ENCODE results near the gene KCNJ10. TPM values are rescaled to one million over a fixed set of nuclear protein-coding genes. Genes with fewer than 3 reads are reported as not detected.

Gene KCNJ10
- total RNA-seq, 1 experiment from 2014 or later, result 0.68 TPM

DNA sequence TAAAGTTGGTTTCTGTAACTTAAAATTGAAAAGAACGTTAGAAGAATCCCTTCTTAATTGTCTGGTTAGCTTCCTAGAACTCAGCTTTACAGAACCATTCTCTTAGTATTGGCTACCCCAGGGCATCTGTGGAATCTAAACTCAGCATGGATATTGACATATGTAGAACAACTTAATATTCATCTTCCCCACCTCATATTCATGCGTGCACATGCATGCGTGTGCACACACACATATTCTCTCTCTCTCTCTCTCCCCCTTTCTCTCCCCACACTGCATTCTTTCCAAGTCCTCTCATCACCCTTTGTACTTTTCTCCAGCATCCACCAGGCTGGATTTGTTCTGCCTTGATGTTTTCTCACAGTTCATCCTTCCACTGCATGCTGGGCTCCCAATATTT is 51.6 kb downstream of the KCNJ10 start:
- peaks cover 21% of the 10 kb centered on the region for H3K27me3 Mint-ChIP-seq (ENCODE audit: insufficient read depth, unreplicated experiment)
- Histone ChIP-seq H3K9me3 (no peaks in the 10 kb centered on the region), H3K36me3 (ENCODE audit: control insufficient read depth, insufficient read depth, low read length) (no peaks in the 10 kb centered on the region), H3K4me1 (no peaks in the 10 kb centered on the region), H3K27me3 (replicated peaks; ENCODE audit: control insufficient read depth, insufficient read depth, low read length) (no peaks in the 10 kb centered on the region; the same call in 1 of the 2 replicates), H3K4me3 (ENCODE audit: low read depth, low read length) (no peak overlapping the region)
- intact Hi-C loops (cut with micrococcal nuclease; ENCODE audit: unreplicated experiment), result no loop called here
- no peaks in the 10 kb centered on the region for H3K9me3 Mint-ChIP-seq (ENCODE audit: unreplicated experiment)
- POLR2A ChIA-PET, result no interaction called here
- no peak for TF ChIP-seq CTCF (IDR thresholded peaks at IDR 0.05; ENCODE audit: insufficient read depth in 1 of 2, low read depth in 1 of 2, low read length in 1 of 2, severe bottlenecking in 1 of 2, unreplicated experiment in 1 of 2)
- H3K4me1 Mint-ChIP-seq (ENCODE audit: low read depth, unreplicated experiment), result peaks cover 7% of the 10 kb centered on the region
- H3K36me3 Mint-ChIP-seq (ENCODE audit: insufficient read depth, unreplicated experiment), result no peaks in the 10 kb centered on the region
- H3K27ac Mint-ChIP-seq (ENCODE audit: unreplicated experiment), result no peak overlapping the region
- no peak for DNase-seq
- no TSS peak for BruUV-seq (replicated peaks)
- CTCF ChIA-PET, result interaction anchor here (0.8 kb wide), 1 partner anchor 11 kb away, joined by 3 read pairs; no protein-coding TSS in a partner anchor
- no peak overlapping the region for H3K4me3 Mint-ChIP-seq (ENCODE audit: unreplicated experiment)

GRCh38 chr1:160017592-160017991 is 52.4 kb downstream of the KCNJ10 start:
- Mint-ChIP-seq H3K4me1 (ENCODE audit: low read depth, unreplicated experiment) (peaks cover 7% of the 10 kb centered on the region), H3K36me3 (ENCODE audit: insufficient read depth, unreplicated experiment) (no peaks in the 10 kb centered on the region), H3K9me3 (ENCODE audit: unreplicated experiment) (no peaks in the 10 kb centered on the region), H3K4me3 (ENCODE audit: unreplicated experiment) (no peak overlapping the region), H3K27ac (ENCODE audit: unreplicated experiment) (no peak overlapping the region), H3K27me3 (ENCODE audit: insufficient read depth, unreplicated experiment) (peaks cover 21% of the 10 kb centered on the region)
- no peaks in the 10 kb centered on the region for H3K4me1 ChIP-seq
- no peak for DNase-seq
- no peaks in the 10 kb centered on the region for H3K36me3 ChIP-seq (ENCODE audit: control insufficient read depth, insufficient read depth, low read length)
- no peak for TF ChIP-seq CTCF (IDR thresholded peaks at IDR 0.05; ENCODE audit: insufficient read depth in 1 of 2, low read depth in 1 of 2, low read length in 1 of 2, severe bottlenecking in 1 of 2, unreplicated experiment in 1 of 2)
- BruUV-seq (replicated peaks), result no TSS peak
- ChIA-PET CTCF (interaction anchor here (0.8 kb wide), 1 partner anchor 10 kb away, joined by 3 read pairs; no protein-coding TSS in a partner anchor), POLR2A (no interaction called here)
- H3K4me3 ChIP-seq (ENCODE audit: low read depth, low read length), result no peak overlapping the region
- H3K9me3 ChIP-seq, result no peaks in the 10 kb centered on the region
- intact Hi-C loops (cut with micrococcal nuclease; ENCODE audit: unreplicated experiment), result no loop called here
- H3K27me3 ChIP-seq (replicated peaks; ENCODE audit: control insufficient read depth, insufficient read depth, low read length), result no peaks in the 10 kb centered on the region; the same call in 1 of the 2 replicates

- CTCF ChIA-PET, result no interaction called here
These were observed 58.2 kb downstream of the KCNJ10 start for GRCh38 chr1:160011781-160012180.

More at GRCh38 chr1:160011781-160012180, 58.2 kb downstream of the KCNJ10 start:
- DNase-seq, result no peak
- Mint-ChIP-seq H3K4me1 (ENCODE audit: low read depth, unreplicated experiment) (no peaks in the 10 kb centered on the region), H3K4me3 (ENCODE audit: unreplicated experiment) (no peak overlapping the region), H3K27ac (ENCODE audit: unreplicated experiment) (no peak overlapping the region), H3K36me3 (ENCODE audit: insufficient read depth, unreplicated experiment) (no peaks in the 10 kb centered on the region), H3K27me3 (ENCODE audit: insufficient read depth, unreplicated experiment) (peaks cover 7% of the 10 kb centered on the region), H3K9me3 (ENCODE audit: unreplicated experiment) (no peaks in the 10 kb centered on the region)
- Histone ChIP-seq H3K27me3 (replicated peaks; ENCODE audit: control insufficient read depth, insufficient read depth, low read length) (no peaks in the 10 kb centered on the region; the same call in 1 of the 2 replicates), H3K4me1 (no peaks in the 10 kb centered on the region; the same call in 1 of the 2 replicates), H3K4me3 (ENCODE audit: low read depth, low read length) (no peak overlapping the region), H3K36me3 (ENCODE audit: control insufficient read depth, insufficient read depth, low read length) (no peaks in the 10 kb centered on the region), H3K9me3 (no peaks in the 10 kb centered on the region)
- POLR2A ChIA-PET, result no interaction called here
- intact Hi-C loops (cut with micrococcal nuclease; ENCODE audit: unreplicated experiment), result no loop called here
- BruUV-seq (replicated peaks), result no TSS peak
- TF ChIP-seq CTCF (IDR thresholded peaks at IDR 0.05; ENCODE audit: insufficient read depth in 1 of 2, low read depth in 1 of 2, low read length in 1 of 2, severe bottlenecking in 1 of 2, unreplicated experiment in 1 of 2), result no peak
